GM19468 (cell line): ENCODE data around the gene ANKRD18A.
"Not testable (repeated sequence)": the region's sequence is repeated elsewhere in the genome, so short reads cannot be mapped to it uniquely, and the experiment has no call there.

Experiments
- ATAC-seq: cut with Tn5 transposase; IDR thresholded peaks from one replicate; pipeline ENCODE4 v1.9.1; 2021; ENCODE audit warnings: mild to moderate bottlenecking, moderate library complexity, moderate number of reproducible peaks; ENCODE audit not compliant: unreplicated experiment; ENCODE audit errors: extremely low read depth

Gene ANKRD18A

DNA sequence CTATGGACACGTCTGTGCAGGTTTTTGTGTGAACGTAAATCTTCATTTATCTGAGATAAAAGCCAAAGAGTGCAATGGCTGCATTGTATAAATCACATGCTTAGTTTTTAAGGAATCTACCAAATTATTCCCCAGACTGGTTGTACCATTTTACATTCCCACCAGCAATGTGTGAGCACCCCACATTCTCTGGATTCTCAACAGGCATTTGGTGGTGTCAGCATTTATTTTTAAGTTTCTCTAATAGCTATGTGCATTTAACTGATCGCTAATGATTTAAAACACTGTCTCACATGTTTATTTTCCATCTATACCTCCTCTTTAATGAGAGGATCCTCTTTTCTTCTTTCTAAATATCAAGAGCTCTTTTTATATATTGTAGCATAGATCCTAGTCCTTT, 13.9 kb upstream of the ANKRD18A start:
- no peak for ATAC-seq

DNA sequence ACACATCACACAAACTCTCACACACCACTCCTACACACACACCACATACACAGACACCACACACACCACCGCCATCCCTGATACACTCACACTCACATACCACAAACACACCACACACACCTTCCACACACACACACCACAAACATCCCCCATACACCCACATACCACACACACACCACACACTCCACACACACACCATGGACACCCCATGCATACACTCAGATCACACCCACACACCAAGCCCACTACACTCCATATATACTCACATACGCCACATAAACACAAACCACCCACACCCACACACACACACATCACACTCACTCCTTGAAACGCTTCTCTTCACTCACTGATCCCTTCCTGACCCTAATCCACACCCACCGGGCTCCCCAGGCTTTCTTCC, 9.1 kb upstream of the ANKRD18A start:
- ATAC-seq, result no peak

DNA sequence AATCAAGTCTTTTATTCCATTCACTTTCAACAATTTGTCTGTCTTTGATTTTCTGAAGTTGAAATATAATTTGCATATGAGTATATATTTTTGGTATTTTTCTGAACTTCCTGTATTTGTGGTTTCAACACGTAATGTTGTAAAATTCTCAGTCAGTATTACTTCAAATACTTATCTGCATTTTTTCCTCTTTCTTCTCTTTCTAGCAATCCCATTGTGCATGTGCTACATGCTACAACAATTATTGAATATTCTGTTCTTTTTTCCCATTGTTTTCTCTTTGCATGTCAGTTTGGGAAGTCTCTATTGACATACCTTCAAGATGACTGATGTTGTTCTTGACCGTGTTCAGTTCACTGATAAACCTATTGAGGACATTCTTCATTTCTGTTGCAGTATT, 5.6 kb upstream of the ANKRD18A start:
- ATAC-seq, result no peak

DNA sequence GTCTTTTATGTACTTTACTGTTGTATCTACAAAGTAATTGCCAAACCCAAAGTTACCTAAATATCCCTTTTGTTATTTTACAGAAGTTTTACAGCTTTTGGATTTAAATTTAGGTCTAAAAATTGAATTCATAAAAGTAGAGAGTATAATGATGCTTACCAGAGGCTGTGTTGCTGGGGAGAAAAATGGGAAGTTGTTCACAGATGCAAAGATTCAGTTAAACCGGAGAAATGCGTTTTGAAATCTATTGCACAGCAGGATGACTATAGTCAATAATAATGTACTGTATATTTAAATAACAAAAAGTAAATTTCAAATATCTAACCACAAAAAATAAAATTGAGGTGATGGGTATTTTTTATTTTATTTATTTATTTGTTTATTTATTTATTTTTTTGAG, 2.6 kb upstream of the ANKRD18A start:
- ATAC-seq, result no peak

DNA sequence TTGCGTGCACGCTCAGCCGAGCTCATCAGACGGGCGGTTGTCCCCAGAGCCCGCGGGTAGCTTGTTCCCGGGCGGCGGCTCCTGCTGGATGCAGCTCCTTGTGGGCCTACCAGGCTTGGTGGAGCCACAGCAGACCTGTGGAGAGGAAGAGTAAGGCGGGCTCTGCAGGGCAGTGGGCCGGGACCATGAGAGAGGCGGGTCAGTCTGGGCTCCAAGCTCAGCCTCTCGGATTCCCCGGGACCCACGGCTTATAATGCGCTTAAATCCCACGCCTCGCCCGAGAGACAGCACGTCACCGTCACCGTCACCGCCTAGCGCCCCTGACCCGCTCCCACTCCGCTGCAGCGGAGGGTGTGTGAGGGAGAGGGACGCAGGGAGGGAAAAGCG, 1.9 kb upstream of the ANKRD18A start:
- ATAC-seq, result no peak

DNA sequence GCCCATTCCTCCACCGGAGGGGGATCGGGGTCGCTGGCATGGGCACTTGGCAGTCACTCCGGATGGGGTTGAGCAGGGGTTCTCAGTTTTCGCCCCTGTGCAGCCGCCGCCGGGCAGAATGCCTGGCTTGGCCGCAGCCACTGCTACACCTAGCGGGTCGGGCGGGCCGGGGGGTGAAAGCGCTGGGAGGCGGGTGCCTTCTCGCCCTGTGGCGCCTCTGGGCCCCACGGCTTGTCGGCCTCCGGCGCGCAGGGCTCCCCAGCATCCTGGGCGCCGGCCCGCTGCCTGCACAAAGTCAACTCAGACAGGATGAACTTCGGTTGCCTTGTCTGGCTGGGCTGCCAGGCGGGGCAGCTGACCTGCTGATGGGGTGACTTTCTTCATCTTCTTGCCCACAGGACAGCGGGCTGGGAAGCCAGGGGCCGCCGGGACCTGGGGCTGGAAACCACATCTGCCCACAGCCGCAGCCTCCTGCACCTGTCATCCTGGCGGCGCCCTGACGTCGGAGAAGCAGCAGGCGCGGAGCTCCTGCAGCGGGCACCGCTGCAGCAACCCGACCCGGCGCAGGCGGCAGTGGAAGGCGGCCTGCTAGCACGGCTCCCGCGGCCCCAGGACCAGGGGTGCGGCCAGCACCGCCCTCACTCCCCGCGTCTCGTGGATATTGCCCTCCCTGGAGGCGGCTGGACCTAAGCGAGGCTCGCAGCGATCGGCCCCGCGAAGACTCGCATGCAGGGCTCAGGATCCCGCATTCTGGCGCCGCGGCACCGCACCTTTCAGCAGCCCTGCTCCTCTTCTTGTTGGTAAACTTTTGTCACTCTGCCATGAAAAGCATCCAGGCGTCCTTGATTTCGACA, 1.3 kb upstream of the ANKRD18A start:
- no peak for ATAC-seq

DNA sequence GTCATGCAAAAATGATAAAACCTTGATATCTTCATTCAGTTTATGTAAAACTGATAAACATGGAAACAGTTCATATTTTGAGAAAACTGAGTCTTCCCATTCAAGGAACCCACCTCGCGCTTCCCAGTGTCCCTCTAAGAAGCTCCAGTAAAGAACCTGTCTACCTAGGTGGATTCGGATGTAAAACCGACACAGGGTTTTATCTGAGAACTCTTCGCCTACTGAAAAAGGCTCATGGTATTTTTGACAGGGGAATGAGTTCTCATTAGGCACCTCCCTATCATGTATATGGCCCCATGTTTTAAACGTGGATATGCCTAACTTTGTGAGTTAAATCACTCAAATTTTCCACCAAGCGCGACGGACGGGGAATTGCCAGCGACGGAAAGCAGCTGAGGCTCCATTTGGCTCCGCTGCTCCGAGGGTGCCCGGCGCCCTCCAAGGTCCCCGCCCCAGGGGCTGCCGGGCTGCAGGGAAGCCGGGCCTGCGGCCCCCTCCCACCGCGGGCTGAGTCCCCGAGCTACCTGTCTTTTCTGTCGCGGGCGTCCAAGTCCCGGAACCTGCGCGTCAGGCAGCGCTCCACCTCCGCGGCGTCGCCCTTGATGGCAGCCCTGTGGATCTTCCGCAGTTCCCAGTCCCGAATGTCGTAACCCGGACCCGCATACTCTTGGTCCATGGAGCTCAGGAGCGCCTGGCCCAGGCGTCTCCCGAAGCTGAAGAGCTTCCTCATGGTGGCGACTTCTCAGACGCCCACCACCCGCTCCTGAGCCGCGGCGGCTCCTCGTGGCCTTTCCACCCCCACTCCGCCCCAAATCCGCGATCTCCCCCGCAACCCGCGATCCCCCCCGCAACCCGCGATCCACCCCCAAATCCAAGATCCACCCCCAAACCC, 594 bp downstream of the ANKRD18A start:
- no peak for ATAC-seq

DNA sequence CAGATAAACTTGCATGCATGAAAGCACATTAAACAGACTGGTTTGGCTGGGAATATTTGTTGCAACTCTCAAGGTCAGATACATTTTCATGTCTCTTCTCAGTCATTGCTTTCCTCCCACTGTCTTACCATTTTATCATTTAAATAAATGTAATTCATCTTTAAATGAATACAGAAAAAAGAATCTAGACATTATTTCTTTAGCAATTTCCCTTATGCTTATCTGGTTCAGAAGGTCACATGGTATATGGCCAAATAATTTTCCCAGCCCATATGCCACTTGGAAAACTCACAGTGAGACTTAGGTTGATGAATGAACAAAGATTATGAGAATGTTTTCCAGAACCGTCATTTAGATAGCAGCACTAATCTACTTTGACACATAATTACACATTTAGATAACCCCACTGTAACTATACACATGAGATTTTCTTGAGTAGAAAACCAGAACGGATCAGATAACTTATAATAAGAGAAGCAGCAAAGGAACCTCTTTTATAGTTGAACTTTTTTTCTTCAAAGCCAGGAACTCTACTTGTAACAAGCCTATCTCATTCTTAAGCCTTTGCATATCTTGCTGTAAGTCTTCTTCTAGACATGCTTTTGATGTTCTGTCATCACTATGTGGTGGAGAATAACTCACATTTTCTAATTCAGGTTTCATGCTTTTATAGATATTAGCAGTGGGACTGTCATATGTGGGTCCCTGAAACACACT, 22.2 kb downstream of the ANKRD18A start:
- not testable (repeated sequence) for ATAC-seq

DNA sequence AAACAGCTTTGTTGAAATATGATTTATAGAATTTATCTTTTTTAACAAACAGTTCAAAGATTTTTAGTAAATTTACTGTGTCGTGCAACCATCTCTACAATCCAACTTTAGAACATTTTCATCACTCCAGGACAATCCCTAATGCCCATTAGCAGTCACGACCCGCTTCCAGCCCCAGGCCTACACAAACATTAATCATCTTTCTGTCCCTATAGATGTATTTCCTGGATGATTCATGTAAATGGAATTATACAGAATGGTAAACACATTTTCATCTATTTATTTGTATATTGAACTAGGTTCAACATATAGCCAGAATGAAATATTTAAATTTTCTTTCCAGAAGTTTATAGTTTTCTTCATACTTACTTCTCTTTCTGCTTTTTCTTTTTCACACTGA, 25.3 kb downstream of the ANKRD18A start:
- ATAC-seq, result not testable (repeated sequence)

DNA sequence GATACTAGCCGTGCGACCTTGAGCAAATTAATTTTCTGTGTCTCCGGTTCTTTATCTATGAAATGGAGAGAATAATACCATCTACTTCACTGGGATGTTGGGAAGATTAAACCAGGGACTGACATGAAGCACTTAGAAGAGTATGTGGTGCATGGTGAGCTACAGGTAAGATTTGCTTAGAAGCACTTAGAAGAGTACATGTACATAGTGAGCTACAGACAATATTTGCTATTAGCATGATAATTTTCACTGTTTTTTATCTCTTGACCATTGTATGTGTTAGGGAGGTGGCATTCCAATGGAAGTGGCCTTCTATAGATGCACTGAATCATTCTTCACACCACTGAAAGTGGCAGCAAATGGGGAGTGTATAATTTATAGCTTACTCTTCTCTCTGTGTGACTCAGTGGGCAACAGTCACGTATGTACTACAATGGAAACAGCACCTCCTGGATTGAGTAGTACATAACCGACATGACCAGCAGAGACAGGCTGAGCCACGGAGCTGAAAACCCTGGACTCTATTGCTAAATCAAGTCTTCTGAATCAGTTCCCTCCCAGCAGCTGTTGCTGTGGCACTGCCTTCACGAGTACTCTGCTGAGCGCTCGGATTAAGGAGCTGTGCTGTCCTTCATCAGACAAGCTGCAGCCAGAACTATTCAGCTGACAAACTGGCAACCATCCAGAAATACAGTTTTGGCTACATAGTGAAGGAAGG, 28.9 kb downstream of the ANKRD18A start:
- not testable (repeated sequence) for ATAC-seq

DNA sequence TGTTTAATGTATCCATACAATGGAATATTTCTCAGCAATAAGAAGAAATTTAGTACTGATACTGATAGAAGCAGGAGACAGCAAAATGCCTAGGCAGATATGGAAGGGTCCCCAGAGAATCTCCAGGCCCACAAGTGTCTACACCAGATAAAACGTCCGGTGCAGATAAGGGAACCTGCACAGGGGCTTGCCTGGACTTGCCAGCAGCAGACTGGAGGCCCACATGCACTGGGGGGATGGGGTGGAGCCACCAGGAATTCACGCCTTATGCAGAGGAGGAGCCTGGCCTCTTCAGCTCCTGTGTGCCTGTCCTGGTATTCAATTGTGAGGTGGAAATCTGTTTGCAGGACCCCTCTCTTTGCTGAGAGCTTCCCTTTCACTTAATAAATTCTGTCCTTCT, 36.6 kb downstream of the ANKRD18A start:
- not testable (repeated sequence) for ATAC-seq

DNA sequence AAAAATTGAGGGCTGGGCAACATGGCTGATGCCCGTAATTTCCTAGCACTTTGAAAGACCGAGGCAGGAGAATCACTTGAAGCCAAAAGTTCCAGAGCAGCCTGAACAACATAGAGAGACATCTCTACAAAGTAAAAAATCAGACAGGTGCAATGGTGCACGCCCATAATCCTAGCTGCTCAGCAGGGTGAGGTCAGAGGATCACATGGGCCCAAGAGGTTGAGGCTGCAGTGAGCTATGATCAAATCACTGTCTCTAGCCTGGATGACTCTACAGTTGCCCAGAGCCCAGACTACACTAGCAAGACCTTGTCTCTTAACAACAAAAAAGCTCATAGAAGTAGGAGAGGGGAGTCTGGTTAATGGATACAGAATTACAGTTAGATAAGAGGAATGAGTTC, 40.3 kb downstream of the ANKRD18A start:
- ATAC-seq, result not testable (repeated sequence)

DNA sequence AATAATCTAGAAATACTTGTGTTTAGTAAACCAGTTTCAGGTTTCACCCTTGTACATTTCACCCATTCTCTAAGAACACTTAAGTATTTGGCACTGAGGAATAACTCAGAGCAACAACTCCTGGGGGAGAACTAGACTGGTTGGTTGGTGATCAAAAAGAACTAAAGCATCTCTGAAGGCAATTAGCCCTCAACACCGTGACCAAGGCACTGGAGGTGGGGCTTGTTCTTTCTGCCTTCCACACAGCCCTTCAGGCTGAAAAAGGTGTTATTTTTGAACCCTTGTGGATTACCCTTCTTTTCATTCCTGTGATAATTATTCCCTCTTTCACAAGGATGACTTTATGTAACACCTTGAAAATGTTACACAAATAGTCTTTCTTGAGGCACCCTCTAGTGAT, 44.2 kb downstream of the ANKRD18A start:
- ATAC-seq, result not testable (repeated sequence)

DNA sequence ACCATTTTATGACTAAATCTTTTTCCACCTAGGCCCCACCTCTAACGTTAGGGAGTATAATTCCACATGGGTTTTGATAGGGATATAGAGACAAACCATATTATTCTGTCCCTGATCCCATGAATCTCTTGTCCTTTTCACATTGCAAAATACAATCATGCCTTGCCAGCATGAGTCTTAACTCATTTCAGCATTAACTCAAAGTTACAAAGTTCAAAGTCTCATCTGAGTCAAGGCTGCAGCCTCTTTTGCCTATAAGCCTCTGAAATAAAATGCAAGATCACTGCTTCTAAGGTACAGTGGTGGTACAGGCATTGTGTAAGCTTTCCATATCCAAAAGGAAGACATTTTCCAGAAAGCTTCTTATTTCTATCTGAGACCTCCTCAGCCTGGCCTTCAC, 54.3 kb downstream of the ANKRD18A start:
- ATAC-seq, result not testable (repeated sequence)

DNA sequence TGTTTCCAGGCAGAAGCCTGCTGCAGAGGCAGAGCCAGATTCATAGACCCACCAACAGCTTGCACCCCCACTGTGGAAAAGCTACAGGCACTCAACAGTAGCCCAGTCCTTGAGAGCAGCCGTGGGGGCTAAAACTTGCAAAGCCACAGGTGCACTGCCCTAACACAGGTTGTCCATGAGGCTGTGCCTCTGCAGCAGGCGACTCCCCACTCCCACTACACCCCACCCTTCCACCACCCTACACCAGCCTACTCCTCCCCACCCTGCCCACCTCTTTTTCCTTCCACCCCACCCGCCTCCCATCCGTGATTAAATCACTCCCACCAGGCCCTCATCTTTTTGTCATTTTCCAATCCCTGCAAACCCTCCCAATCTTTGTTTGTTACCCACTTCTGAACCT, 55.2 kb downstream of the ANKRD18A start:
- not testable (repeated sequence) for ATAC-seq

DNA sequence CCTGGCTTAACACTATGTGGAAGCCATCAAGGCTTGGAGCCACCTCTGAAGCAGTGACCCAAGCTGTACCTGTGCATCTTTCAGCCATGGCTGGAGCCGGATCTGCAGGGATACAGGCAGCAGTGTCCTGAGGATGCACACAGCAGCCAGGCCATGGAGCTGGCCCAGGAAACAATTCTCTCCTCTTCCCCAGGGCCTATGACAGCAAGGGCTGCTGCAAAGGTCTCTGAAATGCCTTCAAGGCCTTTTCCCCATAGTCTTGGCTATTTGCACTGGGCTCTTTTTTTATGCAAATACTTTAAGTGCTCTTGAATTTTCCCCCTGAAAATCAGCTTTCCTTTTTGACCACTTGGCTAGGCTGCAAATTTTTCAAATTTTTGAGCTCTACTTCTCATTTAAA, 56.5 kb downstream of the ANKRD18A start:
- not testable (repeated sequence) for ATAC-seq

DNA sequence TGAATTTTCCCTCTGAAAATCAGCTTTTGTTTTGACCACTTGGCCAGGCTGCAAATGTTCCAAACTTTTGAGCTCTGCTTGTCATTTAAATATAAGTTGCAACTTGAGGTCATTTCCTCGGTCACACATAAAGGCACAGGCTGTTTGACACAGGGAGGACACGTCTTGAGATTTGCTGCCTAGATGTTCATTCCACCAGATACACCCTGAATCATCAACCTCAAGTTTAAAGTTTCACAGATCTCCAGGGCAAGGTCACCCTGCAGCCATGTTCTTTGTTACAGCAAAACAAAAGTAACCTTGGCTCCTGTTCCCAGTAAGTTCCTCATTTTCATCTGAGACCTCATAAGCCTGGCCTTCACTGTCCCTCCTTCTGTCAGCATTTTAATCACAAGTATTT, 59.3 kb downstream of the ANKRD18A start:
- not testable (repeated sequence) for ATAC-seq

DNA sequence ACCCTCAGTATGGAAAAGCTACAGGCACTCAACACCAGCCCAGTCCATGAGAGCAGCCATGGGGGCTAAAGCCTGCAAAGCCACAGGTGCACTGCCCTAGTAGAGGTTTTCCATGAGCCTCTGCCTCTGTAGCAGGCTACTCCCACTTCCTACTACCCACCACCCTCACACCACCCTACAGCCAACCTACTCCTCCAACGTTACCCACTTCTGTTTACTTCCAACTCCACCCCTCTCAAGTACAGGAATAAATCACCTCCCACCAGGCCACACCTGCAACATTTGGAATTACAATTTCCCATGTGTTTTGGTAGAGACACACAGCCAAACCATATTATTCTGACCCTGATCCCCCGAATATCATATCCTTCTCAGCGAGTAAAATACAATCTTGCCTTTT, 61.2 kb downstream of the ANKRD18A start:
- ATAC-seq, result not testable (repeated sequence)

DNA sequence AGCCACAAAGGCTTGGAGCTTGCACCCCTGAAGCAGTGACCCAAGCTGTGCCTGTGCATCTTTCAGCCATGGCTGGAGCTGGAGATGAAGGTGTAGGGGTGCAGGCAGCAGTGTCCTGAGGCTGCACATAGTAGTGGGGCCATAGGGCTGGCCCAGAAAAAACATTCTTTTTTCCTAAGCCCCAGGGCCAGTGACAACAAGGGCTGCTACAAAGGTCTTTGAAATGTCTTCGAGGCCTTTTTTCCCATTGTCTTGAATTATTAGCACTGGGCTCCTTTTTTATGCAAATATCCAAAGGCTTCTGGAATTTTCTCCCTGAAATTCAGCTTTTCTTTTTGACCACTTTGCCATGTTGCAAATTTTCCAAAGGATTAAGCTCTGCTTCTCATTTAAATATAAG, 62.6 kb downstream of the ANKRD18A start:
- ATAC-seq, result not testable (repeated sequence)

DNA sequence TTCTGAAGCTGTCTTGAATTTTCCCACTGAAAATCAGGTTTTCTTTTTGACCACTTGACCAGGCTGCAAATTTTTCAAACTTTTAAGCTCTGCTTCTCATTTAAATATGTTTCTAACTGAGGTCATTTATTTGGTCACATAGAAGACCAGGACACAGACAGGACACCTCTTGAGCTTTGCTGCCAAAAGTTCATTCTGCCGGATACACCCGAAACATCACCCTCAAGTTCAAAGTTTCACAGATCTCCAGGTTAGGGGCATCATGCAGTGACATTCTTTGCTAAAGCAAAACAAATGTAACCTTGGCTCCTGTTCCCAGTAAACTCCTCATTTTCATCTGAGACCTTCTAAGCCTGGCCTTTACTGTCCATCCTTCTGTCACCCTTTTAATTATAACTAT, 65.4 kb downstream of the ANKRD18A start:
- ATAC-seq, result not testable (repeated sequence)
